ENCODE data around the gene LAMA2. TPM values are rescaled to one million over a fixed set of nuclear protein-coding genes. Genes with fewer than 3 reads are reported as not detected.

LAMA2 gene
- 0.22 to 0.82 TPM (median 0.65 TPM) in 5 replicates for total RNA-seq (2022; extraction: Qiagen RNA extraction)

GRCh38 chr6:128882991-128883611 is at the start of gene LAMA2:
TSS of gene LAMA2 (plus strand) at chr6:128883138. CDS start at chr6:128883246, 108 bp downstream.

Measured in A549 treated with dexamethasone at 1 μM for 4 hours (cell line).